HEK293T (cell line): ENCODE data around the gene USP24.

Experiments
- ARNT ChIP-seq: fragments of 450-650 bp; IDR thresholded peaks from 2 replicates; pipeline ENCODE4 v1.6.1; 2017; ENCODE audit warnings: mild to moderate bottlenecking
- BHLHE40 ChIP-seq: fragments of 450-650 bp; IDR thresholded peaks from 2 replicates; pipeline ENCODE4 v1.6.1; 2016; ENCODE audit warnings: mild to moderate bottlenecking, moderate library complexity, borderline replicate concordance
- ELF4 ChIP-seq: fragments of 450-650 bp; IDR thresholded peaks from 2 replicates; pipeline ENCODE4 v1.6.1; 2017; ENCODE audit warnings: antibody characterized with exemption
- FOXM1 ChIP-seq: fragments of 450-650 bp; IDR thresholded peaks from 2 replicates; pipeline ENCODE4 v1.6.1; 2017; ENCODE audit warnings: mild to moderate bottlenecking, borderline replicate concordance
- HDGF ChIP-seq: fragments of 450-650 bp; IDR thresholded peaks from 2 replicates; pipeline ENCODE4 v1.6.1; 2017; ENCODE audit warnings: antibody characterized with exemption, borderline replicate concordance
- L3MBTL2 ChIP-seq: fragments of 450-650 bp; conservative IDR thresholded peaks from 2 replicates; pipeline ENCODE4 v1.6.1; 2016; ENCODE audit warnings: mild to moderate bottlenecking
- SUZ12 ChIP-seq: fragments of 450-650 bp; IDR thresholded peaks from 2 replicates; pipeline ENCODE4 v1.6.1; 2016; ENCODE audit warnings: mild to moderate bottlenecking
- TARDBP ChIP-seq: fragments of 450-650 bp; IDR thresholded peaks from 2 replicates; pipeline ENCODE4 v1.6.1; 2016
- ZNF384 ChIP-seq: fragments of 450-650 bp; IDR thresholded peaks from 2 replicates; pipeline ENCODE4 v1.6.1; 2016

DNA sequence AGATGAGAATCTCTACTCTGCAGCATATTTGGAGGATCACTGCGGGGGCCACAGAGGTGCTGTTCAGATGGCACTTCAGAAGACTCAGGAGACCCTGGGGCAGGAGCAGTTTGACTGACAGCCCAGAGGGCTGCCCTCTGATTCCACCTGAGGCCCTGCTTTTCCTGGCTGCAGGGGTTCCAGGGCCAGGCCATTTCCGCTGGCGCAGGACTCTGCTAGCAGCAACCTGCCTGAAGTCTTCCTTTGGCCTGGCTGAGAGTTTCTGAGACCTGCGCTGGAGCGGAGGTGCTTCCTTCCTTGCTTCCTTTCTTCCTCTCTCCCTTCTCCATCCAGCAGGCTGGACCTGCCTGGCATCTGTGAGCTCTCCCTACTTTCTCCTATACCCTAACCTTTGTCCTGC is 164.0 kb downstream of the USP24 start:
- TF ChIP-seq HDGF = no peak
- no peak for TF ChIP-seq L3MBTL2
- TF ChIP-seq ELF4 = no peak
- no peak for TF ChIP-seq ARNT
- TF ChIP-seq BHLHE40 = no peak
- no peak for TF ChIP-seq ZNF384
- no peak for TF ChIP-seq TARDBP
- TF ChIP-seq FOXM1 = no peak
- TF ChIP-seq SUZ12 = no peak
